LNCaP clone FGC (cell line): ENCODE results near the gene L3MBTL3.

Experiments used
- DNase-seq: peaks from one replicate; pipeline ENCODE4 v3.0.0-alpha.2; 2011; ENCODE audit warnings: low read depth
- H3K4me3 ChIP-seq: 2 replicates; pipeline ENCODE4 v1.5.1; 2011; ENCODE audit warnings: mild to moderate bottlenecking, low read depth, low read length, control low read depth
- CTCF ChIP-seq: IDR thresholded peaks from 2 replicates; pipeline ENCODE4 v1.5.1; 2012; ENCODE audit warnings: mild to moderate bottlenecking; ENCODE audit not compliant: control insufficient read depth, insufficient read depth; ENCODE audit errors: extremely low read depth

The L3MBTL3 gene

DNA sequence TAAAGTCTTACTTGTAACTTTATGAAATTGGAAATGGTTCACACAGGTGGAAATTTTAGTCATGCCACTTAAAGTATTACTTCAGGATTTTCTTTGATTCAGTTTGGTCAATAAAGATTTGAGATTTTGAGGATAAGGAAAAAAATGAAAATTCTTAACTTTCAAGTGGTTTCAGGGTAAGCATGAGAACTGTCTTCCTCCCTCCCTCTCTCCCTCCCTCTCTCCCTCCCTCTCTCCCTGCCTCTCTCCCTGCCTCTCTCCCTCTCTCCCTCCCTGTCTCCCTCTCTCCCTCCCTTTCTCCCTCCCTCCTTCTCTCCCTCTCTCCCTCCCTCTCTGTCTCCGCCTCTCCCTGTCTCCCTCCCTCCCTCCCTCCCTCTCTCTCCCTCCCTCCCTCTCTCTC is 36.9 kb downstream of the L3MBTL3 start:
- no peak for TF ChIP-seq CTCF
- H3K4me3 ChIP-seq = no peak overlapping the region
- no peak for DNase-seq

- TF ChIP-seq CTCF = no peak
- H3K4me3 ChIP-seq = no peak overlapping the region
- no peak for DNase-seq
Observed at GRCh38 chr6:130057495-130057894, 39.1 kb downstream of the L3MBTL3 start.

- no peak for DNase-seq
- TF ChIP-seq CTCF = no peak
- no peak overlapping the region for H3K4me3 ChIP-seq
Observed at GRCh38 chr6:130063806-130064205, 45.4 kb downstream of the L3MBTL3 start.

DNA sequence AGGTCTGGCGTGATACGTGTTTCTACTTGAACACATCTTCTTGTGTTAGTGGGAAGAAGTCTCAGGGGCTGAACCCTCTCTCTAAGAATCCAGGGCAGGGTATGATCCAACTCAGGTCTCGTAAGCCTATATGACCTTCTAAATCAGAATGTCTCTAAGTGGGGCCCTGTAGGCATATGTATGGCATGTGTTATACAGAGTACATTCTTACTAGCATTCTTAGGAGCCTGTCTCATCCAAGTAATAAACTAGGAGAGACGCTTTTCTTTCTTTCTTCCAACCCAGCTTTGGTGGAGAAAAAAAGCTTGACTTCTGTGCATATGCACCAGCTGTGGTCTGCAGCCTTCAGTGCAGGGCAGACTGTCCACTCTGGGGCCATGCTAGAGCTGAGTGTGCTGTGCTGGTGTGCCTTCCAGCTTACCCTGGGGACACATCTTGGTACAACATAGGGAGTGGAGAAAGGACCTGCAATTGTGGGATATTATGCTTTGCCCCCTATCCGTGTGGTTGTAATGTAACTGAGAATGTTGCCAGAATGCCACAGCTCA is 47.3 kb downstream of the L3MBTL3 start:
- H3K4me3 ChIP-seq = no peak overlapping the region
- DNase-seq = no peak
- TF ChIP-seq CTCF = no peak

- no peak overlapping the region for H3K4me3 ChIP-seq
- no peak for DNase-seq
- TF ChIP-seq CTCF = no peak
Observed at GRCh38 chr6:130069485-130069884, 51.1 kb downstream of the L3MBTL3 start.

DNA sequence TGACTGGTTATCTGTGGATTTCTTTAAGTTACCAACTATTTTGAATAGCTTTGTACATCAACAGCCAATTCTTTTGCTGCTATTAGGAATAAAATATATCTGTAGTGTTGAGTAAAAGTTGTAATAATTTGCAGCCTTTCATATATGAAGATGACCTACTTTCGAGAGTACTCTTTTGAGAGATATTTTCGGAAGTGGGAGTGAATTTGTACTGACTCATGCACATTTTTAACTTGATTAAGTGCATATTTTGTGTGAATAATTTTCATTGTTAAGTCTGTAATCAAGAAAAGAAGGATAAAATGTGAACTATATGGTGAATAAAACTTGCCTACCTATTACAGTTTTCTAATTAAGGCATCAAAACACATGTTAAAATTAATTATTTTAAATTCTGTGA is 51.9 kb downstream of the L3MBTL3 start:
- TF ChIP-seq CTCF = no peak
- H3K4me3 ChIP-seq = no peak overlapping the region
- DNase-seq = no peak

GRCh38 chr6:130070792-130071191 is 52.4 kb downstream of the L3MBTL3 start:
- H3K4me3 ChIP-seq = no peak overlapping the region
- no peak for DNase-seq
- TF ChIP-seq CTCF = no peak
